Activated T-cell treated with anti-CD3 and anti-CD28 coated beads for 1 hour (primary cell): ENCODE data around the gene SLC13A3.

Experiments used
- DNase-seq: peaks from one replicate; pipeline ENCODE4 v3.0.0-alpha.2; 2020; ENCODE audit warnings: low read depth

The SLC13A3 gene

GRCh38 chr20:46635514-46636136 is 15.6 kb downstream of the SLC13A3 start:
- DNase-seq = no peak

DNA sequence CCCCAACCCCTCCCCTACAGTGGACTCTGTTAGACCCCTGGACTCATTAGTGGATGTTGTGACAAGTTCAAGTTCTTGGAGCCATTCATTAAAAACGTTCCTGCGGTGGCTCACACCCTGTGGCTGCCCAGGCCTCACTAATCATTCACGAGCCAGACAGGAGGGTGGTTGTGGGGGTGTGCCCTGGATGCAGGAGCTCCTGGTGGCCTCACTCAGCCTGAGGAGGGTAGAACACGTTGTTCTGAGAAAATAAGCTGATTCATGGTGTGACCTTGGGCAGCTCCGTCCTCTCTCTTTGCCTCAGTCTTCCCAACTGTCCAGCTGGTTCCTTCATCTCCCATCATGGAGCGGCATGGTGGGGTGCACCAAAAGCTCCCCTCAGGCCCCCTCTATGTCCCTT is 16.7 kb downstream of the SLC13A3 start:
- no peak for DNase-seq

DNA sequence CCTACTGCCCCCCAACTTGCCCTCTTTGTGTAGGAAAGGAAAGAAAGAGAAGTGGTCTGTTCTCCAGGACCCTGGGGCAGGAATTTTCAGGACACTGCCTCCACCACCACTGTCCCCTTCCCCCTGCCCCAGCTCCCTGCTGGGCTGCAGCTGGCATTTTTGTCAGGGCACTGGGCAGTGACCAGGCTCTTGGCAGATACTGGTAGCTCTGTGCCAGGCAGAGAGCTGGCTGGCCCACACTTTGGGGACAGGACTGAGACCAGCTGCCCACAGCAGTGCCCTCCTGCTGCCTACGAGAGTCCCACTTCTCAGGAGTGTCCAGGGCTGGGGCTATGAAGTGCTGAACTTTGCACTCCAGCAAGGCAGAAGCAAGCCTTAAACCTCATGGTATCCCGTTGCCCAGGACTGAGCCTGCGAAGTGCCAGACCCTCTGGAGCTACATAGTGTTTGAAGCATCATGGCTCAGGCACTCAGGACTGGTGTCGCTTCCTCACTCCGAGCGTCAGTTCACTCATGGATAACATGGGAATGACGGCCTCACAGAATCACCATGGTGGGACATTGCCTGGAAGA is 19.3 kb downstream of the SLC13A3 start:
- DNase-seq = no peak

DNA sequence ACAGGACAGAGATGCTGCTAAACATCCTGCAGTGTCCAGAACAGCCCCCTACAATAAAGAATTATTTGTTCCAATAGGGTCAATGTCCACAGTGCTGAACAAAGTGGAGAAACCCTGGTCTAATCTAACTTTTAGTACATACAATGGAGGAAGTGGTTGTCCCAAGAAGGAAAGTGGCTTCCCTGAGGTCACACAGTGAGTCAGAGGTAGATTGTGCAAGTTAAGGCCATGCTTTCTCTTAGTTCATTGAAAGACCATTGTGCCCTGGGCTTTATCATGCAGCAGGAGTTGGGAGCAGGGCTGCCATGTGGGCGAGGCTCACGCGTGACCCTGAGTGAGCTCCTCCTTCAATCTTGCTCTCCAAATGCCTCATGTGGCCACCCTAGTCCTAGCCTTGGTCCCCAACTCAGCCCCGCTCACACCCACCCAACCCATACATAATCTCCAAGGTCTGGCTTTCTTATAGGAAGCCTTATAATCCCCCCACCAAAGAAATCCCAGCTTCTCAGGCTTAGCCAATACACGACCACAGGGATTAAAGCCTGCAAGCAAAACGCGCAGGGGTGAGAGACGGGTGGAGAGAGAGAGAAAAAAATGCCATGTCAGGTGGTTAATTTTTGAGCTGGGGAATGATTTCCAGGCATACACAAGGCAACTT is 19.9 kb downstream of the SLC13A3 start:
- DNase-seq = no peak

- DNase-seq = no peak
Observed at GRCh38 chr20:46630306-46630705, 21.0 kb downstream of the SLC13A3 start.

- DNase-seq = no peak
Observed at GRCh38 chr20:46629341-46629740, 21.9 kb downstream of the SLC13A3 start.

GRCh38 chr20:46627234-46627633 is 24.0 kb downstream of the SLC13A3 start:
- DNase-seq = no peak

- DNase-seq = no peak
Observed at GRCh38 chr20:46626758-46627157, 24.5 kb downstream of the SLC13A3 start.

DNA sequence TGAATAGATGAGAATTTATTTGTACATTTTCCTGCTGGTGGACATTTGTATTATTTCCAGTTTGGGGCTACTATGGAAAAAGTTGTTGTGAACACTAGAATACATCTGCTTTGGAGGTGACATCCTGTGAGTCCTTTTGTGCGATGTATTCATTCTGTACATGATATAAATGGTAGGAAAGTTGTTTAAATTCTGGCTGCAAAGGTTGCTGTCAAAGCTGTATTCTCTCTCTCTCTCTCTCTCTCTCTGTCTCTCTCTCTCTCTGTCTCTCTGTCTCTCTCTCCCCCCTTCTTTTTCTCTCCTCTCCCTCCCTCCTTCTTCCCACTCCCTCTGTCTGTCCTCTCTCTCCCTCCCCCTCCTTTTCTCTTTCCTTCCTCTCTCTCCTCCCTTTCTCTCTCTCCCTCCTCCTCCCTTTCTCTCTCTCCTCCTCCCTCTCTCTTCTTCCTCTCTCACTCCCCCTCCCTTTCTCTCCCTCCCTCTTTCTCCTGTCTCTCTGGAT is 25.3 kb downstream of the SLC13A3 start:
- no peak for DNase-seq

DNA sequence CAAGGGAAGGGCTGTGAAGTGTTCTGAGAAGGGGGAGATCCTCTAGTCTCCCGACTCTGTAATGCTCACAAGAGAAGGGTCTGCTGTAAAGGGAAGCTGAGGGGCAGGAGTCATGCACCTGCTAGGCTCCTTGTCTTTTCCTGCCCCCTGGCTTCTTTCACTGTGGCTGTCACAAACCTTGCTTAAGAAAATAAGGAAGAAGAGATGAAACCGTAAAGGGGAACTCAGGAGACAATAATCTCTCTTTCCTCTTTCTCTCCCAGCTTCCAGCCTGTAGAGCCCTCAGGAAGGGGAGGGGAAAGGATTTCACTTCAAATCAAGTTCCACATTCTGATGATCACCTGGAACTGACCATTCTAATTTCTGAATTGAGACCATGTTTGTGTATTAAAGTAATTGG is 26.3 kb downstream of the SLC13A3 start:
- no peak for DNase-seq

DNA sequence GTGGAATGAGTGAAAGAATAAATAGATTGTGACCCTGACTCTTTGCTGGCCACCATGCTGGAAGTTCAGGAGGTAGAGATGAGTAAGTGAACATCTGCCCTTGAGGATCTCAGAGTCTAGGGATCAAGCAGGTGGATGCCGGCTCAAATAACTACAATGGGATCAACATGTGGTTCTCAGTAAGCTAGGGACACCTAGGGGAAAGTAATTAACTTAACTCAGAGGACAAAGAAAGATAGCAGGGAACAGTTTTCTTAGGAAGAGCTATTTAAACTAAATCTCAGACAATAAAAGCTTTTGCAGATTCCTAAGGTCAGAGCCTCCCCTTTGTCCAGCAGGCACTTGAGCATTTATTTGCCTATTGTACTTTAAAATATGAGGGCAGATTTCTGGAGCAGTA is 29.1 kb downstream of the SLC13A3 start:
- no peak for DNase-seq

GRCh38 chr20:46621492-46621891 is 29.8 kb downstream of the SLC13A3 start:
- no peak for DNase-seq

GRCh38 chr20:46619445-46619844 is 31.8 kb downstream of the SLC13A3 start:
- no peak for DNase-seq

GRCh38 chr20:46618316-46619100 is 32.8 kb downstream of the SLC13A3 start:
- DNase-seq = no peak

DNA sequence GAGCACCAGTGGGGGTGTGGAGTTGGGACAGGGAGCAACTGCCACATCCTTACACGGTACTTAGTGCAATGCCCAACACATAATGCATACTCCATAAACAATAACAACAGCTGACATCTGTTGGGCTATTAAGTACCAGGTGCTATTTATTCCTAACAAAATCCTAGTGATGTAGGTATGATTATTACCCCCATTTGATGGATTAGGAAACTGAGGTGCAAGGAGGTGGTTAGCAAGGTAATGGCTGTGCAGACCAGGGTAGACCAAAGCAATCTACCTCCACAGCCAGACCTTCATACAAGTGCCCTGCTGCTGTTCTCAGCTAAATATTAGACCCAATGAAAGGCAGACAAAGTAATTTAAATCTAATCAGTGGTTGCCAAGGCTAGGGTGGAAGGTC is 36.8 kb downstream of the SLC13A3 start:
- DNase-seq = no peak

GRCh38 chr20:46610145-46610544 is 41.1 kb downstream of the SLC13A3 start:
- DNase-seq = no peak

DNA sequence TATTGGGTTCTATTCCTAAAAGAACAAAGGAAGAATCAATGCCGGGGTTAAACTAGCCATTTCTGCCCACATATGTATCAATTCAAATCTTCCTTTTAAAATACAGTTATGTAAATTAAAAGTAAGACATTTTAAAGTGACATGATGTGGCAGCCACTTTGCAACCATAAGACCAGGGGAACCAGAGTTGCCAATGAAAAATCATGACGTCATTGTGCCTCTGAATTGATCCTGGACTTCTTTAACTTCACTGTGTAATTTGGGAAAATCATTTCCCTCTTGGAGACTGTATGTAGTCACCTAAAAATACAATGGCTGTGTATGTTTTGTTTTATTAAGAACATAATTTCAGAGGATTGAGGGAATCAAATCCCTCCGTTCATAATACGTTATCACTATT is 42.2 kb downstream of the SLC13A3 start:
- DNase-seq = no peak

GRCh38 chr20:46607849-46608497 is 43.3 kb downstream of the SLC13A3 start:
- no peak for DNase-seq

DNA sequence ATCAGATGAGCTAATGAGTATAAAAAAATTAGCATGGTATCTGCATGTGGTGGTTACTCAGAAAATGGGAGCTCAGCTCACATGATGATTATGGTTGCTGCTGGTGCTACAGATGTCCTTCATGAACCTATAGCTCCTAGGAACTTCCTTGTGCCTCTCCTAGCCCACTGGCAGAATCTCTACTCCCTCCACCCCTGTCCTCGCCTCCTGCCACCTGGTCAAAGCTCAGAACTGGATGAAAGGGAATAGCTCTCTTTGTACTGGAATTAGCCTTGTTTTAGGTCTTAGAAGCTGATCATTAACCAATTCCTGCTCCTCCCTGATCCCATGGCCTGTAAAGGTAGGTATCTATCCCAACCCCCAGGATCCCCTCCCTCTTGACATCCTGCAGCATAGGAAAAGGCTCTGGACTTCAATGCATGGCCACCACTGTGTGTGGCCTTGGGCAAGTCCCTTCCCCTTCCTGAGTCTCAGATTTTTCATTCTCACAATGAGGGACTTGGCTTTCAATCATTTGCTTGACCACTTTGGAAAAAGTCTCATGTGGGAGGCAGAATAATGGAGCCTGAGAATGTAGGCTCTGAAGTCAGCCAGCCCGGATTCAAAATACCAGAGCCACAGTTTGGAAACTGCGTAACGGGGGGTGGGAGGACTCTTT is 43.9 kb downstream of the SLC13A3 start:
- DNase-seq = no peak

DNA sequence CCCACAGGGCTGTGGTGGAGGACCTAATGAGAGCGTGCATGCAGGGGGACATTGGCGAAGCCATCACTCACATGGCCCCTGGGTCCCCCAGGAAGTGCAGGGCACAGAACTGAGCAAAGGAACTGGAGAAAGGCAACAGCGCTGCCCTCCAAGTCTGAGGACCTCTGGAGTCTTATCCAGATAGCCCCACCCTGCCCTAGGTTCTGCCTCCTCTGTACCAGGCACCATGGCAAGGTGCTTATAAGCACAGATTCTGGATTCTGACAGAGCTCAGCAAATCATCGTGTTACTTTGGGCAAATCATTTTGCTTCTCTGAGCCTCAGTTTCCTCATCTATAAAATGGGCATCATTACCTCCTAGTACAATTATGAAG is 44.5 kb downstream of the SLC13A3 start:
- no peak for DNase-seq

GRCh38 chr20:46605978-46606816 is 45.1 kb downstream of the SLC13A3 start:
- no peak for DNase-seq
